ENCODE data around the gene SLC34A2. TPM values are rescaled to one million over a fixed set of nuclear protein-coding genes. Genes with fewer than 3 reads are reported as not detected.

Gene SLC34A2
- total RNA-seq, 1 donor from 2014 or later, result 2,258 TPM

GRCh38 chr4:25662306-25662705, 6.7 kb downstream of the SLC34A2 start:
- DNase-seq (no peak), ATAC-seq (no peak)
- H3K36me3 ChIP-seq, result peaks cover 61% of the 10 kb centered on the region
- intact Hi-C loops (cut with DNase I), result no loop called here
- H3K4me1 ChIP-seq, result no peaks in the 10 kb centered on the region
- H3K27me3 ChIP-seq (ENCODE audit: low read depth), result no peaks in the 10 kb centered on the region
- H3K9me3 ChIP-seq, result no peaks in the 10 kb centered on the region
- H3K4me3 ChIP-seq, result peak overlapping the region; percentile 57
- TF ChIP-seq CTCF (IDR thresholded peaks at IDR 0.05), result no peak
- H3K27ac ChIP-seq, result peak overlapping the region; percentile 69

GRCh38 chr4:25663781-25664180, 8.1 kb downstream of the SLC34A2 start:
- H3K36me3 ChIP-seq, result peaks cover 73% of the 10 kb centered on the region
- no peaks in the 10 kb centered on the region for H3K9me3 ChIP-seq
- peak overlapping the region; percentile 57 for H3K4me3 ChIP-seq
- ATAC-seq, result no peak
- no peaks in the 10 kb centered on the region for H3K4me1 ChIP-seq
- peak overlapping the region; percentile 69 for H3K27ac ChIP-seq
- no peaks in the 10 kb centered on the region for H3K27me3 ChIP-seq (ENCODE audit: low read depth)
- TF ChIP-seq CTCF (IDR thresholded peaks at IDR 0.05), result no peak
- DNase-seq, result no peak
- intact Hi-C loops (cut with DNase I), result no loop called here

GRCh38 chr4:25666031-25666630, 10.5 kb downstream of the SLC34A2 start:
- TF ChIP-seq CTCF (IDR thresholded peaks at IDR 0.05), result no peak

GRCh38 chr4:25667931-25668557, 12.4 kb downstream of the SLC34A2 start:
- TF ChIP-seq CTCF (IDR thresholded peaks at IDR 0.05), result no peak
- H3K4me1 ChIP-seq, result no peaks in the 10 kb centered on the region
- H3K9me3 ChIP-seq, result no peaks in the 10 kb centered on the region
- no peak for DNase-seq
- H3K4me3 ChIP-seq, result no peak overlapping the region
- no peaks in the 10 kb centered on the region for H3K27me3 ChIP-seq (ENCODE audit: low read depth)
- peak overlapping the region; percentile 24 for H3K27ac ChIP-seq
- intact Hi-C loops (cut with DNase I), result no loop called here
- H3K36me3 ChIP-seq, result peaks cover 85% of the 10 kb centered on the region
- peak; percentile 3 to 11 for ATAC-seq

More at GRCh38 chr4:25666031-25666630, 10.5 kb downstream of the SLC34A2 start:
- H3K4me3 ChIP-seq, result no peak overlapping the region
- no peaks in the 10 kb centered on the region for H3K9me3 ChIP-seq
- no peak for DNase-seq
- peaks cover 88% of the 10 kb centered on the region for H3K36me3 ChIP-seq
- H3K27ac ChIP-seq, result no peak overlapping the region
- intact Hi-C loops (cut with DNase I), result no loop called here
- no peaks in the 10 kb centered on the region for H3K4me1 ChIP-seq
- no peaks in the 10 kb centered on the region for H3K27me3 ChIP-seq (ENCODE audit: low read depth)
- no peak for ATAC-seq

GRCh38 chr4:25670991-25671390, 15.3 kb downstream of the SLC34A2 start:
- H3K4me1 ChIP-seq, result no peaks in the 10 kb centered on the region
- no peak for DNase-seq
- no peaks in the 10 kb centered on the region for H3K9me3 ChIP-seq
- no peak for ATAC-seq
- no peaks in the 10 kb centered on the region for H3K27me3 ChIP-seq (ENCODE audit: low read depth)
- peaks cover 90% of the 10 kb centered on the region for H3K36me3 ChIP-seq
- H3K27ac ChIP-seq, result no peak overlapping the region
- intact Hi-C loops (cut with DNase I), result no loop called here
- TF ChIP-seq CTCF (IDR thresholded peaks at IDR 0.05), result no peak
- no peak overlapping the region for H3K4me3 ChIP-seq
